Measurements from ENCODE around the gene ANGPTL5.

DNA sequence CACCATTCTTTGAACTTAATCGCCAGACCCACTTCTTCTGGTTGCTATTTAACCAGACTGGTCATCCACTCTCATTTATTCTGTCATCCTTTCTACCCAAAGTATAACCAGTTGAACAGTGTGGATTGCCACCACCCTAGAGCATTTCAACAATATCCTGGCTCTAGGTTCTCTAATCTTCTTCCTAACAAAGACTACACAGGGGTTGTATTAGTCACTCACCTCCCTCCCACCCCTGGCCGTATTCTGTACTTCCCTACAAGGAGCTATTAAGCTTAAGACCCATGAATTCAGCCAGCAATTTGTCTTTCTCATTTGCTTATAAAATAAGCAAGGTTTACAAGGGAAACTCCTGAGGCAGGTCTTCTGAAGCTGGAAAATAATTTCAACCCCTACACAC is 48.4 kb downstream of the ANGPTL5 start:
- TF ChIP-seq, protein P1, sequence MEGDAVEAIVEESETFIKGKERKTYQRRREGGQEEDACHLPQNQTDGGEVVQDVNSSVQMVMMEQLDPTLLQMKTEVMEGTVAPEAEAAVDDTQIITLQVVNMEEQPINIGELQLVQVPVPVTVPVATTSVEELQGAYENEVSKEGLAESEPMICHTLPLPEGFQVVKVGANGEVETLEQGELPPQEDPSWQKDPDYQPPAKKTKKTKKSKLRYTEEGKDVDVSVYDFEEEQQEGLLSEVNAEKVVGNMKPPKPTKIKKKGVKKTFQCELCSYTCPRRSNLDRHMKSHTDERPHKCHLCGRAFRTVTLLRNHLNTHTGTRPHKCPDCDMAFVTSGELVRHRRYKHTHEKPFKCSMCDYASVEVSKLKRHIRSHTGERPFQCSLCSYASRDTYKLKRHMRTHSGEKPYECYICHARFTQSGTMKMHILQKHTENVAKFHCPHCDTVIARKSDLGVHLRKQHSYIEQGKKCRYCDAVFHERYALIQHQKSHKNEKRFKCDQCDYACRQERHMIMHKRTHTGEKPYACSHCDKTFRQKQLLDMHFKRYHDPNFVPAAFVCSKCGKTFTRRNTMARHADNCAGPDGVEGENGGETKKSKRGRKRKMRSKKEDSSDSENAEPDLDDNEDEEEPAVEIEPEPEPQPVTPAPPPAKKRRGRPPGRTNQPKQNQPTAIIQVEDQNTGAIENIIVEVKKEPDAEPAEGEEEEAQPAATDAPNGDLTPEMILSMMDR (IDR thresholded peaks at IDR 0.05), result no peak
- no peak for TF ChIP-seq POLR2AphosphoS5 (IDR thresholded peaks at IDR 0.05; ENCODE audit: low read depth, low read length)
